HepG2 (cell line): ENCODE measurements around the gene NME9. TPM values are rescaled to one million over a fixed set of nuclear protein-coding genes. Genes with fewer than 3 reads are reported as not detected.

Source experiments
- ATAC-seq: fragments of 200-7000 bp; cut with Tn5 transposase; 3 replicates; pipeline ENCODE4 v1.9.1; 2020; ENCODE audit warnings: mild to moderate bottlenecking, moderate library complexity
- BruUV-seq: library from RNA; stranded (reverse); fragments of 400-500 nt; replicated peaks from 2 replicates; lab custom pipeline; 2021; lab: Mats Ljungman, UMichigan
- CTCF ChIA-PET: fragments of 300-600 bp; formaldehyde crosslinking; extraction: SDS; loops from one replicate; lab custom pipeline; 2021; ENCODE audit warnings: low total read pairs, inconsistent platforms, low intra/inter-chr PET ratio; lab: Yijun Ruan, JAX
- POLR2A ChIA-PET: fragments of 350-600 bp; sonication (Branson Sonifier 250); formaldehyde crosslinking; loops from one replicate; lab custom pipeline; 2020; ENCODE audit warnings: antibody characterized with exemption, inconsistent platforms; lab: Yijun Ruan, JAX
- DNase-seq: peaks from one replicate; pipeline ENCODE4 v3.0.0-alpha.2; 2015; ENCODE audit warnings: low spot score
- FAIRE-seq: peaks from 3 replicates; lab custom pipeline; 2011; peaks lifted over from hg19 to GRCh38; lab: Jason Lieb, UNC
- H2AFZ ChIP-seq: one replicate; pipeline ENCODE4 v1.6.1; 2011; ENCODE audit warnings: low read length, inconsistent platforms
- H3K27ac ChIP-seq: fragments of 300-600 bp; 3 replicates; pipeline ENCODE4 v1.8.0; 2011; ENCODE audit warnings: mixed run types, mild to moderate bottlenecking, mixed read lengths, low read length, inconsistent platforms; ENCODE audit not compliant: insufficient read depth; ENCODE audit errors: extremely low read length
- H3K27me3 ChIP-seq, 2 experiments: fragments of 200-600 bp in 1 of 2; 2 replicates in 1 of 2; 3 replicates in 1 of 2; pipeline versions ENCODE4 v1.6.0 to v1.8.0; 2011; ENCODE audit warnings: low read length in 2 of 2, mild to moderate bottlenecking in 2 of 2, moderate library complexity in 2 of 2, inconsistent platforms in 1 of 2; ENCODE audit not compliant: insufficient read depth in 2 of 2, control insufficient read depth in 1 of 2
- H3K36me3 ChIP-seq, 2 experiments: fragments of 200-600 bp in 1 of 2; replicated peaks in 1 of 2; 2 replicates in 1 of 2; 3 replicates in 1 of 2; pipeline versions ENCODE4 v1.5.1 to v1.8.0; 2011; ENCODE audit warnings: low read length in 2 of 2, inconsistent platforms in 1 of 2; ENCODE audit not compliant: insufficient read depth in 2 of 2, control insufficient read depth in 1 of 2
- H3K4me1 ChIP-seq: 2 replicates; pipeline ENCODE4 v1.5.1; 2012; ENCODE audit warnings: low read length, inconsistent platforms; ENCODE audit not compliant: insufficient read depth
- H3K4me2 ChIP-seq: 2 replicates; pipeline ENCODE4 v1.6.0; 2011; ENCODE audit warnings: low read depth, low read length, inconsistent platforms
- H3K4me3 ChIP-seq, 3 experiments: fragments of 200-600 bp in 1 of 3; sonication (generic), shearing (Covaris generic) in 1 of 3; replicated peaks in 1 of 3; 2 replicates each; pipeline ENCODE4 v1.5.1; 2011 to 2016; ENCODE audit warnings: low read length in 3 of 3, inconsistent platforms in 2 of 3, low read depth in 2 of 3, mild to moderate bottlenecking in 2 of 3, control low read depth in 1 of 3, mixed read lengths in 1 of 3; ENCODE audit not compliant: insufficient read depth in 1 of 3
- H3K79me2 ChIP-seq: one replicate; pipeline ENCODE4 v1.6.1; 2011; ENCODE audit warnings: low read length, inconsistent platforms; ENCODE audit not compliant: insufficient read depth
- H3K9ac ChIP-seq: 2 replicates; pipeline ENCODE4 v1.6.0; 2011; ENCODE audit warnings: mild to moderate bottlenecking, low read depth, low read length, inconsistent platforms; ENCODE audit not compliant: insufficient read depth
- H3K9me3 ChIP-seq: 2 replicates; pipeline ENCODE4 v1.5.1; 2012; ENCODE audit warnings: mild to moderate bottlenecking, low read length
- H4K20me1 ChIP-seq: 2 replicates; pipeline ENCODE4 v1.6.0; 2011; ENCODE audit warnings: inconsistent platforms, mild to moderate bottlenecking, low read length, moderate library complexity; ENCODE audit not compliant: insufficient read depth
- ARNTL ChIP-seq: sonication (generic); formaldehyde crosslinking; IDR thresholded peaks from 2 replicates; pipeline ENCODE4 v1.4.0; 2020; ENCODE audit warnings: mild to moderate bottlenecking, missing genetic modification reagents
- ATF1 ChIP-seq: IDR thresholded peaks from 2 replicates; pipeline ENCODE4 v1.6.1; 2016; ENCODE audit warnings: mild to moderate bottlenecking, control low read depth
- CREBL2 ChIP-seq: sonication (generic); formaldehyde crosslinking; IDR thresholded peaks from 2 replicates; pipeline ENCODE4 v1.8.1; 2023; ENCODE audit warnings: missing genetic modification reagents, mild to moderate bottlenecking, borderline replicate concordance
- EHMT2 ChIP-seq: fragments of 200-600 bp; sonication (generic); IDR thresholded peaks from 2 replicates; pipeline ENCODE4 v1.7.0; 2017; ENCODE audit warnings: antibody characterized with exemption, low read depth, low read length, borderline replicate concordance
- IKZF1 ChIP-seq: fragments of 450-650 bp; IDR thresholded peaks from 2 replicates; pipeline ENCODE4 v1.7.1; 2016
- KAT2B ChIP-seq: fragments of 150-350 bp; IDR thresholded peaks from 2 replicates; pipeline ENCODE4 v1.6.1; 2014; ENCODE audit warnings: low read depth, low read length, borderline replicate concordance
- PAWR ChIP-seq: sonication (generic); formaldehyde crosslinking; IDR thresholded peaks from 2 replicates; pipeline ENCODE4 v1.4.0; 2020; ENCODE audit warnings: missing genetic modification reagents, mild to moderate bottlenecking, borderline replicate concordance
- PCBP2 ChIP-seq: fragments of 200-400 bp; formaldehyde crosslinking; optimal IDR thresholded peaks from 2 replicates; pipeline ENCODE3; 2018; ENCODE audit warnings: low read length, low read depth; ENCODE audit not compliant: poor library complexity, severe bottlenecking
- PTBP1 ChIP-seq: fragments of 200-400 bp; formaldehyde crosslinking; IDR thresholded peaks from 2 replicates; pipeline ENCODE4 v1.6.1; 2018; ENCODE audit warnings: low read length, low read depth; ENCODE audit not compliant: poor library complexity, severe bottlenecking
- SMAD1 ChIP-seq: sonication (generic); formaldehyde crosslinking; IDR thresholded peaks from 2 replicates; pipeline ENCODE4 v1.4.0; 2020; ENCODE audit warnings: missing genetic modification reagents, low read depth, mild to moderate bottlenecking, borderline replicate concordance
- TSC22D2 ChIP-seq: sonication (generic); formaldehyde crosslinking; IDR thresholded peaks from 2 replicates; pipeline ENCODE4 v1.5.1; 2020; ENCODE audit warnings: missing genetic modification reagents, mild to moderate bottlenecking, borderline replicate concordance
- ZEB1 ChIP-seq: IDR thresholded peaks from 2 replicates; pipeline ENCODE4 v1.6.1; 2012; ENCODE audit warnings: mild to moderate bottlenecking, low read depth, inconsistent platforms; ENCODE audit not compliant: insufficient replicate concordance
- ZNF333 ChIP-seq: sonication (generic); formaldehyde crosslinking; IDR thresholded peaks from 2 replicates; pipeline ENCODE4 v1.4.0; 2020; ENCODE audit warnings: mild to moderate bottlenecking, missing genetic modification reagents, borderline replicate concordance
- ZNF34 ChIP-seq: sonication (generic); formaldehyde crosslinking; IDR thresholded peaks from 2 replicates; pipeline ENCODE4 v1.4.0; 2020; ENCODE audit warnings: mild to moderate bottlenecking, missing genetic modification reagents, borderline replicate concordance
- ZNF367 ChIP-seq: sonication (generic); formaldehyde crosslinking; IDR thresholded peaks from 2 replicates; pipeline ENCODE4 v1.4.0; 2020; ENCODE audit warnings: missing genetic modification reagents, borderline replicate concordance
- ZNF720 ChIP-seq: sonication (generic); formaldehyde crosslinking; IDR thresholded peaks from 2 replicates; pipeline ENCODE4 v1.4.0; 2020; ENCODE audit warnings: missing genetic modification reagents
- WGBS: methylation state at CpG from one replicate; pipeline ENCODE4 v1.1.6; 2017; ENCODE audit warnings: low lambda C conversion rate; 5-methylcytosine and 5-hydroxymethylcytosine counted together
- in situ Hi-C: cut with HindIII; loops from 2 replicates; pipeline ENCODE4 v1.10.0; 2017; ENCODE audit warnings: low pct_unique_long_range_greater_than_20kb; ENCODE audit not compliant: extremely low pct_ligation_motif_present
- intact Hi-C: fragments of 100-400 bp; cut with micrococcal nuclease; formaldehyde crosslinking; loops from one replicate; pipeline ENCODE4 v1.10.0; 2022; ENCODE audit not compliant: unreplicated experiment
- polyA plus RNA-seq, 8 experiments: library from polyadenylated mRNA; depleted of rRNA in 3 of 8; stranded (reverse) in 7 of 8; unstranded in 1 of 8; fragments of >200 nt; fragmentation: Illumina TruSeq in 4 of 8; extraction: Trizol in 4 of 8; gene quantifications; 2 replicates each; pipeline versions ENCODE4 v1.2.1 to v1.2.3, GENCODE V29; 2011 to 2016; ENCODE audit warnings: low read depth in 4 of 8, missing spikeins in 1 of 8, mixed read lengths in 1 of 8; ENCODE audit not compliant: insufficient read depth in 1 of 8
- total RNA-seq, 5 experiments: library from RNA; depleted of rRNA; stranded (reverse); fragments of >200 nt; fragmentation: Illumina TruSeq; extraction: Trizol; gene quantifications; 2 replicates each; pipeline ENCODE4 v1.2.3, GENCODE V29; 2016; ENCODE audit warnings: low read depth in 1 of 5
- TF ChIP-seq, protein P1 (sequence below): sonication (generic); formaldehyde crosslinking; IDR thresholded peaks from 2 replicates; pipeline ENCODE4 v1.4.0; 2020; ENCODE audit warnings: mild to moderate bottlenecking, missing genetic modification reagents
- TF ChIP-seq, protein P2 (sequence below): sonication (generic); formaldehyde crosslinking; IDR thresholded peaks from 2 replicates; pipeline ENCODE4 v1.4.0; 2020; ENCODE audit warnings: missing genetic modification reagents

Gene NME9
- total and polyA plus RNA-seq, 2 of the 13 experiments (the other 11 are each of a cell fraction or from before 2014, with no cell fraction given): not detected

GRCh38 chr3:138362538-138362937 lies 32.9 kb upstream of the NME9 start (continued):
- TF ChIP-seq, protein P1, sequence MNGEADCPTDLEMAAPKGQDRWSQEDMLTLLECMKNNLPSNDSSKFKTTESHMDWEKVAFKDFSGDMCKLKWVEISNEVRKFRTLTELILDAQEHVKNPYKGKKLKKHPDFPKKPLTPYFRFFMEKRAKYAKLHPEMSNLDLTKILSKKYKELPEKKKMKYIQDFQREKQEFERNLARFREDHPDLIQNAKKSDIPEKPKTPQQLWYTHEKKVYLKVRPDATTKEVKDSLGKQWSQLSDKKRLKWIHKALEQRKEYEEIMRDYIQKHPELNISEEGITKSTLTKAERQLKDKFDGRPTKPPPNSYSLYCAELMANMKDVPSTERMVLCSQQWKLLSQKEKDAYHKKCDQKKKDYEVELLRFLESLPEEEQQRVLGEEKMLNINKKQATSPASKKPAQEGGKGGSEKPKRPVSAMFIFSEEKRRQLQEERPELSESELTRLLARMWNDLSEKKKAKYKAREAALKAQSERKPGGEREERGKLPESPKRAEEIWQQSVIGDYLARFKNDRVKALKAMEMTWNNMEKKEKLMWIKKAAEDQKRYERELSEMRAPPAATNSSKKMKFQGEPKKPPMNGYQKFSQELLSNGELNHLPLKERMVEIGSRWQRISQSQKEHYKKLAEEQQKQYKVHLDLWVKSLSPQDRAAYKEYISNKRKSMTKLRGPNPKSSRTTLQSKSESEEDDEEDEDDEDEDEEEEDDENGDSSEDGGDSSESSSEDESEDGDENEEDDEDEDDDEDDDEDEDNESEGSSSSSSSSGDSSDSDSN (CRISPR knock-in tag): no peak
- TF ChIP-seq PTBP1 (no peak), TSC22D2 (no peak), PCBP2 (no peak), SMAD1 (no peak), IKZF1 (no peak), ZNF333 (CRISPR knock-in tag) (no peak), KAT2B (no peak), ARNTL (CRISPR knock-in tag) (no peak), PAWR (CRISPR knock-in tag) (no peak), ZNF367 (no peak), ZNF720 (CRISPR knock-in tag) (no peak)
- TF ChIP-seq, all 625 proteins: peak for 8

GRCh38 chr3:138361561-138361971 lies 31.9 kb upstream of the NME9 start:
- peak; percentile 11 for ATAC-seq
- Histone ChIP-seq H3K4me1 (peaks cover 47% of the 10 kb centered on the region), H4K20me1 (no peaks in the 10 kb centered on the region), H2AFZ (no peak overlapping the region), H3K36me3 (no peaks in the 10 kb centered on the region), H3K27ac (no peak overlapping the region), H3K9ac (no peak overlapping the region), H3K27me3 (no peaks in the 10 kb centered on the region), H3K9me3 (no peaks in the 10 kb centered on the region), H3K79me2 (no peaks in the 10 kb centered on the region), H3K4me3 (no peak overlapping the region), H3K4me2 (no peak overlapping the region)
- WGBS: 98% methylated on average over 6 of the region's 7 CpGs
- in situ Hi-C loops (no loop called here), intact Hi-C loops (loop anchor here (5.0 kb wide), 1 partner anchor 36 kb away; no protein-coding TSS in a partner anchor)
- ChIA-PET POLR2A (no interaction called here), CTCF (no interaction called here)
- no TSS peak for BruUV-seq
- DNase-seq: no peak
- no peak for FAIRE-seq
- TF ChIP-seq EHMT2: no peak
- no peak for TF ChIP-seq ZEB1
- TF ChIP-seq, protein P2, sequence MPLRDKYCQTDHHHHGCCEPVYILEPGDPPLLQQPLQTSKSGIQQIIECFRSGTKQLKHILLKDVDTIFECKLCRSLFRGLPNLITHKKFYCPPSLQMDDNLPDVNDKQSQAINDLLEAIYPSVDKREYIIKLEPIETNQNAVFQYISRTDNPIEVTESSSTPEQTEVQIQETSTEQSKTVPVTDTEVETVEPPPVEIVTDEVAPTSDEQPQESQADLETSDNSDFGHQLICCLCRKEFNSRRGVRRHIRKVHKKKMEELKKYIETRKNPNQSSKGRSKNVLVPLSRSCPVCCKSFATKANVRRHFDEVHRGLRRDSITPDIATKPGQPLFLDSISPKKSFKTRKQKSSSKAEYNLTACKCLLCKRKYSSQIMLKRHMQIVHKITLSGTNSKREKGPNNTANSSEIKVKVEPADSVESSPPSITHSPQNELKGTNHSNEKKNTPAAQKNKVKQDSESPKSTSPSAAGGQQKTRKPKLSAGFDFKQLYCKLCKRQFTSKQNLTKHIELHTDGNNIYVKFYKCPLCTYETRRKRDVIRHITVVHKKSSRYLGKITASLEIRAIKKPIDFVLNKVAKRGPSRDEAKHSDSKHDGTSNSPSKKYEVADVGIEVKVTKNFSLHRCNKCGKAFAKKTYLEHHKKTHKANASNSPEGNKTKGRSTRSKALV (CRISPR knock-in tag): no peak
- no peak for TF ChIP-seq CREBL2 (CRISPR knock-in tag)
- no peak for TF ChIP-seq ATF1
- TF ChIP-seq ZNF34: no peak
